ENCODE results near the gene SEMA3G.

SEMA3G gene

GRCh38 chr3:52393959-52394670, 50.8 kb downstream of the SEMA3G start:
- Mint-ChIP-seq H3K27ac (no peak overlapping the region), H3K4me1 (no peaks in the 10 kb centered on the region), H3K9me3 (no peaks in the 10 kb centered on the region), H3K4me3 (no peak overlapping the region), H3K27me3 (no peaks in the 10 kb centered on the region), H3K36me3 (peaks cover 28% of the 10 kb centered on the region)
- ATAC-seq, result no peak

GRCh38 chr3:52393131-52393807, 51.6 kb downstream of the SEMA3G start:
- ATAC-seq, result no peak
- Mint-ChIP-seq H3K9me3 (no peaks in the 10 kb centered on the region), H3K27ac (no peak overlapping the region), H3K4me3 (no peak overlapping the region), H3K27me3 (no peaks in the 10 kb centered on the region), H3K4me1 (no peaks in the 10 kb centered on the region), H3K36me3 (peaks cover 33% of the 10 kb centered on the region)

- peaks cover 33% of the 10 kb centered on the region for H3K36me3 Mint-ChIP-seq
- H3K4me3 Mint-ChIP-seq, result no peak overlapping the region
- H3K9me3 Mint-ChIP-seq, result no peaks in the 10 kb centered on the region
- no peaks in the 10 kb centered on the region for H3K4me1 Mint-ChIP-seq
- H3K27ac Mint-ChIP-seq, result no peak overlapping the region
- no peak for ATAC-seq
- no peaks in the 10 kb centered on the region for H3K27me3 Mint-ChIP-seq
These were observed 52.5 kb downstream of the SEMA3G start for GRCh38 chr3:52392216-52392930.

GRCh38 chr3:52391096-52391495, 53.8 kb downstream of the SEMA3G start:
- no peak for ATAC-seq
- Mint-ChIP-seq H3K4me3 (no peak overlapping the region), H3K36me3 (peaks cover 38% of the 10 kb centered on the region), H3K27ac (no peak overlapping the region), H3K4me1 (no peaks in the 10 kb centered on the region), H3K9me3 (no peaks in the 10 kb centered on the region), H3K27me3 (no peaks in the 10 kb centered on the region)

- H3K4me1 Mint-ChIP-seq, result peaks cover 5% of the 10 kb centered on the region
- no peak overlapping the region for H3K27ac Mint-ChIP-seq
- no peak for ATAC-seq
- H3K36me3 Mint-ChIP-seq, result peaks cover 38% of the 10 kb centered on the region
- H3K9me3 Mint-ChIP-seq, result no peaks in the 10 kb centered on the region
- no peak overlapping the region for H3K4me3 Mint-ChIP-seq
- no peaks in the 10 kb centered on the region for H3K27me3 Mint-ChIP-seq
These were observed 56.0 kb downstream of the SEMA3G start for GRCh38 chr3:52388933-52389332.

GRCh38 chr3:52388348-52388821, 56.5 kb downstream of the SEMA3G start:
- no peak overlapping the region for H3K27ac Mint-ChIP-seq
- H3K4me3 Mint-ChIP-seq, result no peak overlapping the region
- no peaks in the 10 kb centered on the region for H3K9me3 Mint-ChIP-seq
- H3K27me3 Mint-ChIP-seq, result no peaks in the 10 kb centered on the region
- no peak for ATAC-seq
- peaks cover 37% of the 10 kb centered on the region for H3K36me3 Mint-ChIP-seq
- peaks cover 5% of the 10 kb centered on the region for H3K4me1 Mint-ChIP-seq

- no peak overlapping the region for H3K27ac Mint-ChIP-seq
- H3K4me3 Mint-ChIP-seq, result no peak overlapping the region
- peaks cover 29% of the 10 kb centered on the region for H3K36me3 Mint-ChIP-seq
- no peak for ATAC-seq
- no peaks in the 10 kb centered on the region for H3K9me3 Mint-ChIP-seq
- no peaks in the 10 kb centered on the region for H3K27me3 Mint-ChIP-seq
- H3K4me1 Mint-ChIP-seq, result peaks cover 5% of the 10 kb centered on the region
These were observed 57.4 kb downstream of the SEMA3G start for GRCh38 chr3:52387481-52387880.

- Mint-ChIP-seq H3K4me1 (peaks cover 5% of the 10 kb centered on the region), H3K27me3 (no peaks in the 10 kb centered on the region), H3K27ac (no peak overlapping the region), H3K4me3 (no peak overlapping the region), H3K9me3 (no peaks in the 10 kb centered on the region), H3K36me3 (peaks cover 13% of the 10 kb centered on the region)
- no peak for ATAC-seq
These were observed 59.7 kb downstream of the SEMA3G start for GRCh38 chr3:52385157-52385556.

- H3K27me3 Mint-ChIP-seq, result no peaks in the 10 kb centered on the region
- no peak overlapping the region for H3K4me3 Mint-ChIP-seq
- no peak for ATAC-seq
- no peaks in the 10 kb centered on the region for H3K9me3 Mint-ChIP-seq
- peaks cover 11% of the 10 kb centered on the region for H3K36me3 Mint-ChIP-seq
- H3K4me1 Mint-ChIP-seq, result peaks cover 8% of the 10 kb centered on the region
- H3K27ac Mint-ChIP-seq, result no peak overlapping the region
These were observed 60.7 kb downstream of the SEMA3G start for GRCh38 chr3:52384019-52384761.

- Mint-ChIP-seq H3K9me3 (no peaks in the 10 kb centered on the region), H3K36me3 (peaks cover 6% of the 10 kb centered on the region), H3K4me3 (no peak overlapping the region), H3K4me1 (peaks cover 12% of the 10 kb centered on the region), H3K27ac (no peak overlapping the region), H3K27me3 (no peaks in the 10 kb centered on the region)
- no peak for ATAC-seq
These were observed 61.5 kb downstream of the SEMA3G start for GRCh38 chr3:52383446-52383845.
